ENCODE measurements around the gene DNAH2. TPM values are rescaled to one million over a fixed set of nuclear protein-coding genes. Genes with fewer than 3 reads are reported as not detected.

Gene DNAH2
- total RNA-seq, 1 experiment from 2014 or later: 0.26 TPM

DNA sequence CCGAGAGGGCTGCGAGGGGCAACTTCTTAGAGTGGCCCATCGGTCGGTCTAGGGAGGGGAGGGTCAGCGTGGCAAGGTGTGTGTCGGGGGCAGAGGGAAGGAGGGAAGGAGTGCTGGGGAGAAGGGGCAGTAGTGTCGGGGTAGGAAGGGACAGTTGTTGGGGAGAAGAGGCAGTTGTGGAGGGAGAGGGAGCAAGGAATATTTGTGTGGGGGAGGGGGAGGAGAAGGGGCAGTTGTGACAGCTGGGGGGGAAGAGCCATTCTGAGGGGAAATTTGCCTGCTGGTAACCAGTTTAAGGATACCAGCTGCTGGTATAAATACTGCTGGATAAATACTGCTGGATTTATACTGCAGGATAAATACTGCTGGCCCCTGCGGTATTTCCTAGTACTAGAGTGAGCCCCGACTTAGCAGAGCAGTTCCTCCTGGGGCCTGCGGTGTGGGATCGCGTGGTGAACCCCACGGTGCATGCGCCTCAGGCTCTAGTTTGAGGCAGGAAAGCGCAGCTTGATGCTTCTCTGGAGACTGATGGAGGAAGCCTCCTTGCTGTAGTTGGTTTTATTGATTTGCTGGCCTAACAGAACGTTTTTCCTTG lies 309 bp downstream of the DNAH2 start:
- no peak for DNase-seq
- intact Hi-C loops (cut with micrococcal nuclease; ENCODE audit: unreplicated experiment): no loop called here
- H3K27me3 Mint-ChIP-seq (ENCODE audit: unreplicated experiment): peaks cover 99% of the 10 kb centered on the region
- H3K9me3 Mint-ChIP-seq (ENCODE audit: low read depth, unreplicated experiment): no peaks in the 10 kb centered on the region
- no TSS peak for BruUV-seq (replicated peaks)
- H3K27ac Mint-ChIP-seq (ENCODE audit: unreplicated experiment): peak overlapping the region; percentile 36
- H3K4me3 Mint-ChIP-seq (ENCODE audit: low read depth, unreplicated experiment): peak overlapping the region; percentile 78
- H3K4me1 Mint-ChIP-seq (ENCODE audit: low read depth, unreplicated experiment): peaks cover 17% of the 10 kb centered on the region
- H3K36me3 Mint-ChIP-seq (ENCODE audit: insufficient read depth, unreplicated experiment): peaks cover 20% of the 10 kb centered on the region
- TF ChIP-seq CTCF (IDR thresholded peaks at IDR 0.05; ENCODE audit: unreplicated experiment): no peak
- CTCF ChIA-PET: interaction anchor here (0.6 to 1.6 kb wide), 3 partner anchors 31 to 157 kb away, joined by 3 to 4 read pairs (median 3); partner anchors contain the start of gene TP53

DNA sequence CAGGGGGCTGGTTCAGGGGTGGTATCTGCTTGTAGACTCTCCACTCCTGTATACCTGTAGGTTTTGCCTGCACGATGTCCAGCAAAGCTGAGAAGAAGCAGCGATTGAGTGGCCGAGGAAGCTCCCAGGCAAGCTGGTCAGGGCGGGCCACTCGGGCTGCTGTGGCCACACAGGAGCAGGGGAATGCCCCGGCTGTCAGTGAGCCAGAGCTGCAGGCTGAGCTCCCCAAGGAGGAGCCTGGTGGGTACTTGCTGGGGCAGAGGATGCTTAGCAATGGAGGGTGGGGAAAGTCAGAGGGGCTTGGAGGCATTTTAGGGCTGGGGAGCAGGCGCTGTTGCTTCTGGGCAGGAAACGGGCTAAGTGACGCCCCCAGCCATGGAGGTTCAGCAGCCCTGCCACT lies 2.1 kb downstream of the DNAH2 start:
- Mint-ChIP-seq H3K27me3 (ENCODE audit: unreplicated experiment) (peaks cover 95% of the 10 kb centered on the region), H3K36me3 (ENCODE audit: insufficient read depth, unreplicated experiment) (peaks cover 20% of the 10 kb centered on the region), H3K27ac (ENCODE audit: unreplicated experiment) (no peak overlapping the region), H3K4me1 (ENCODE audit: low read depth, unreplicated experiment) (peaks cover 17% of the 10 kb centered on the region), H3K9me3 (ENCODE audit: low read depth, unreplicated experiment) (no peaks in the 10 kb centered on the region), H3K4me3 (ENCODE audit: low read depth, unreplicated experiment) (no peak overlapping the region)
- no peak for DNase-seq
- intact Hi-C loops (cut with micrococcal nuclease; ENCODE audit: unreplicated experiment): no loop called here
- CTCF ChIA-PET: no interaction called here
- no TSS peak for BruUV-seq (replicated peaks)
- no peak for TF ChIP-seq CTCF (IDR thresholded peaks at IDR 0.05; ENCODE audit: unreplicated experiment)

GRCh38 chr17:7720125-7720524 lies 2.6 kb downstream of the DNAH2 start:
- Mint-ChIP-seq H3K4me3 (ENCODE audit: low read depth, unreplicated experiment) (no peak overlapping the region), H3K36me3 (ENCODE audit: insufficient read depth, unreplicated experiment) (peaks cover 20% of the 10 kb centered on the region), H3K27ac (ENCODE audit: unreplicated experiment) (no peak overlapping the region), H3K4me1 (ENCODE audit: low read depth, unreplicated experiment) (peaks cover 17% of the 10 kb centered on the region), H3K27me3 (ENCODE audit: unreplicated experiment) (peaks cover 91% of the 10 kb centered on the region), H3K9me3 (ENCODE audit: low read depth, unreplicated experiment) (no peaks in the 10 kb centered on the region)
- BruUV-seq (replicated peaks): no TSS peak
- intact Hi-C loops (cut with micrococcal nuclease; ENCODE audit: unreplicated experiment): no loop called here
- CTCF ChIA-PET: interaction anchor here (0.6 kb wide), 1 partner anchor 39 kb away, joined by 4 read pairs; no protein-coding TSS in a partner anchor
- DNase-seq: no peak
- TF ChIP-seq CTCF (IDR thresholded peaks at IDR 0.05; ENCODE audit: unreplicated experiment): no peak

- H3K9me3 Mint-ChIP-seq (ENCODE audit: low read depth, unreplicated experiment): no peaks in the 10 kb centered on the region
- intact Hi-C loops (cut with micrococcal nuclease; ENCODE audit: unreplicated experiment): no loop called here
- no TSS peak for BruUV-seq (replicated peaks)
- H3K36me3 Mint-ChIP-seq (ENCODE audit: insufficient read depth, unreplicated experiment): peaks cover 18% of the 10 kb centered on the region
- no peak overlapping the region for H3K4me3 Mint-ChIP-seq (ENCODE audit: low read depth, unreplicated experiment)
- H3K4me1 Mint-ChIP-seq (ENCODE audit: low read depth, unreplicated experiment): peaks cover 9% of the 10 kb centered on the region
- peaks cover 82% of the 10 kb centered on the region for H3K27me3 Mint-ChIP-seq (ENCODE audit: unreplicated experiment)
- TF ChIP-seq CTCF (IDR thresholded peaks at IDR 0.05; ENCODE audit: unreplicated experiment): no peak
- no peak for DNase-seq
- H3K27ac Mint-ChIP-seq (ENCODE audit: unreplicated experiment): no peak overlapping the region
- CTCF ChIA-PET: no interaction called here
These were observed 4.1 kb downstream of the DNAH2 start for GRCh38 chr17:7721612-7722011.
